Hepatocyte (in vitro differentiated cells): ENCODE measurements around the gene P3R3URF. TPM values are rescaled to one million over a fixed set of nuclear protein-coding genes. Genes with fewer than 3 reads are reported as not detected.

Experiments used
- DNase-seq: peaks from one replicate; pipeline ENCODE4 v3.0.0-alpha.2; 2016; ENCODE audit warnings: low spot score
- H2AFZ ChIP-seq: fragments of 200-600 bp; sonication (generic); 2 replicates; pipeline ENCODE4 v1.6.0; 2016; ENCODE audit warnings: antibody characterized with exemption, mild to moderate bottlenecking
- H3K27ac ChIP-seq: fragments of 200-600 bp; sonication (generic); 2 replicates; pipeline ENCODE4 v1.5.1; 2016; ENCODE audit warnings: mild to moderate bottlenecking
- H3K27me3 ChIP-seq: fragments of 200-600 bp; sonication (generic); 2 replicates; pipeline ENCODE4 v1.6.1; 2016
- H3K36me3 ChIP-seq: fragments of 200-600 bp; sonication (generic); replicated peaks from 2 replicates; pipeline ENCODE4 v1.5.1; 2016; ENCODE audit warnings: low read depth; ENCODE audit not compliant: insufficient read depth
- H3K4me1 ChIP-seq: fragments of 200-600 bp; sonication (generic); 2 replicates; pipeline ENCODE4 v1.5.1; 2016; ENCODE audit warnings: mild to moderate bottlenecking, moderate library complexity; ENCODE audit not compliant: insufficient read depth
- H3K4me2 ChIP-seq: fragments of 200-600 bp; sonication (generic); 2 replicates; pipeline ENCODE4 v1.6.0; 2016
- H3K4me3 ChIP-seq: fragments of 200-600 bp; sonication (generic); 2 replicates; pipeline ENCODE4 v1.5.1; 2016; ENCODE audit warnings: mild to moderate bottlenecking
- H3K79me2 ChIP-seq: fragments of 200-600 bp; sonication (generic); 2 replicates; pipeline ENCODE4 v1.6.0; 2017; ENCODE audit warnings: mild to moderate bottlenecking
- H3K9me2 ChIP-seq: fragments of 200-600 bp; sonication (generic); replicated peaks from 2 replicates; pipeline ENCODE4 v1.6.0; 2017; ENCODE audit warnings: mild to moderate bottlenecking; ENCODE audit not compliant: insufficient read depth
- H3K9me3 ChIP-seq: fragments of 200-600 bp; sonication (generic); 2 replicates; pipeline ENCODE4 v1.5.1; 2016; ENCODE audit warnings: low read depth, mild to moderate bottlenecking
- H4K20me1 ChIP-seq: fragments of 200-600 bp; sonication (generic); 2 replicates; pipeline ENCODE4 v1.6.0; 2016; ENCODE audit warnings: mild to moderate bottlenecking; ENCODE audit not compliant: insufficient read depth, poor library complexity, severe bottlenecking
- CTCF ChIP-seq: fragments of 200-600 bp; sonication (generic); IDR thresholded peaks from 2 replicates; pipeline ENCODE4 v1.5.1; 2016; ENCODE audit warnings: antibody characterized with exemption, mild to moderate bottlenecking; ENCODE audit not compliant: poor library complexity
- EZH2 ChIP-seq: fragments of 200-600 bp; sonication (generic); IDR thresholded peaks from 2 replicates; pipeline ENCODE4 v1.6.1; 2016; ENCODE audit warnings: antibody characterized with exemption, mild to moderate bottlenecking, borderline replicate concordance
- EZH2phosphoT487 ChIP-seq: fragments of 200-600 bp; sonication (generic); IDR thresholded peaks from one replicate; pipeline ENCODE4 v1.6.1; 2018; ENCODE audit warnings: antibody characterized with exemption, mild to moderate bottlenecking, low read depth, moderate library complexity; ENCODE audit not compliant: unreplicated experiment, severe bottlenecking
- WGBS: methylation state at CpG from one replicate; pipeline ENCODE4 v1.1.6; 2016; ENCODE audit warnings: low lambda C conversion rate; ENCODE audit errors: missing lambda C conversion rate; 5-methylcytosine and 5-hydroxymethylcytosine counted together
- polyA plus RNA-seq: library from polyadenylated mRNA; unstranded; fragments of >200 nt; fragmentation: Nextera tagmentation; extraction: Ambion mirVana; gene quantifications from 2 replicates; pipeline ENCODE4 v1.2.1, GENCODE V29; 2016
- total RNA-seq: library from RNA; depleted of rRNA; stranded (reverse); fragments of >200 nt; gene quantifications from 2 replicates; pipeline ENCODE4 v1.2.3, GENCODE V29; 2014

Gene P3R3URF
- total and polyA plus RNA-seq, 2 experiments from 2014 or later = not detected

GRCh38 chr1:46193984-46194570 is 17.8 kb upstream of the P3R3URF start:
- peaks cover 11% of the 10 kb centered on the region for H3K79me2 ChIP-seq
- no peaks in the 10 kb centered on the region for H3K9me2 ChIP-seq
- no peak overlapping the region for H3K4me3 ChIP-seq
- no peaks in the 10 kb centered on the region for H3K36me3 ChIP-seq
- WGBS = 89% methylated on average over 9 of the region's 9 CpGs
- no peaks in the 10 kb centered on the region for H4K20me1 ChIP-seq
- no peaks in the 10 kb centered on the region for H3K27me3 ChIP-seq
- H3K27ac ChIP-seq = no peak overlapping the region
- peaks cover 11% of the 10 kb centered on the region for H3K4me1 ChIP-seq
- DNase-seq = peak; percentile 4
- TF ChIP-seq EZH2 (no peak), CTCF (no peak), EZH2phosphoT487 (no peak)
- H3K9me3 ChIP-seq = no peaks in the 10 kb centered on the region
- H3K4me2 ChIP-seq = no peak overlapping the region
- H2AFZ ChIP-seq = no peak overlapping the region

- DNase-seq = peak; percentile 2
- Histone ChIP-seq H4K20me1 (no peaks in the 10 kb centered on the region), H2AFZ (no peak overlapping the region), H3K79me2 (peaks cover 11% of the 10 kb centered on the region), H3K9me2 (no peaks in the 10 kb centered on the region), H3K27me3 (no peaks in the 10 kb centered on the region), H3K4me1 (peaks cover 8% of the 10 kb centered on the region), H3K4me3 (no peak overlapping the region), H3K9me3 (no peaks in the 10 kb centered on the region), H3K27ac (no peak overlapping the region), H3K36me3 (no peaks in the 10 kb centered on the region), H3K4me2 (no peak overlapping the region)
- TF ChIP-seq EZH2 (no peak), CTCF (no peak), EZH2phosphoT487 (no peak)
- 98% methylated on average over 7 of the region's 7 CpGs for WGBS
These were observed 17.0 kb upstream of the P3R3URF start for GRCh38 chr1:46193285-46193684.

DNA sequence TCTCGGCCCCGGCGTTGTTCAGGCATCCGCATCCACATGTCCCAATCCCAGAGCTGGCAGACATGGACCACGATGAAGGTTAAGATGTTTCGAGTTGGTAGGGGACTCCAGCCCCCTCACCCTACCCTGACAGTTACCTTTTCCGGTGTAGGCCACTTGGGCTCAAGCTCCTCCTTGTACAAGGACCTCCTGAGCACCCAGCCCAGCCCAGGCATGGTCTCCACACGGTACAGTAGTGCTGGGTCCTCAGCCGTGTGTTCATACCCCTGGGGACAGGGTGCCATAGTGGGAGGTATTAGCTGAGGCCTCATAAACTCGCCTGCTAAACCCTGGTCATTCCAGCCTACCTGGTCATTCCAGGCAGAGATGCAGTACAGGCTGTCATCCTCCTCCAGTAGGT is 15.9 kb upstream of the P3R3URF start:
- H3K4me3 ChIP-seq = no peak overlapping the region
- H4K20me1 ChIP-seq = no peaks in the 10 kb centered on the region
- no peak overlapping the region for H3K4me2 ChIP-seq
- WGBS = 97% methylated on average over 10 of the region's 10 CpGs
- no peaks in the 10 kb centered on the region for H3K36me3 ChIP-seq
- H3K27me3 ChIP-seq = no peaks in the 10 kb centered on the region
- DNase-seq = peak; percentile 2
- H3K9me2 ChIP-seq = no peaks in the 10 kb centered on the region
- peaks cover 3% of the 10 kb centered on the region for H3K79me2 ChIP-seq
- H3K27ac ChIP-seq = no peak overlapping the region
- TF ChIP-seq EZH2 (no peak), CTCF (no peak), EZH2phosphoT487 (no peak)
- H3K9me3 ChIP-seq = no peaks in the 10 kb centered on the region
- H3K4me1 ChIP-seq = peaks cover 1% of the 10 kb centered on the region
- H2AFZ ChIP-seq = no peak overlapping the region
